HG02870 (cell line): ENCODE results near the gene CDH4.
"Not testable (repeated sequence)": the region's sequence is repeated elsewhere in the genome, so short reads cannot be mapped to it uniquely, and the experiment has no call there.

Source experiments
- ATAC-seq: cut with Tn5 transposase; IDR thresholded peaks from one replicate; pipeline ENCODE4 v1.9.1; 2021; ENCODE audit warnings: mild to moderate bottlenecking, moderate library complexity; ENCODE audit not compliant: unreplicated experiment

CDH4 gene

GRCh38 chr20:61408951-61409740 lies 157.1 kb downstream of the CDH4 start:
- ATAC-seq, result no peak

- no peak for ATAC-seq
These were observed 159.7 kb downstream of the CDH4 start for GRCh38 chr20:61411743-61412142.

- no peak for ATAC-seq
These were observed 161.7 kb downstream of the CDH4 start for GRCh38 chr20:61413752-61414151.

GRCh38 chr20:61414455-61414991 lies 162.5 kb downstream of the CDH4 start:
- no peak for ATAC-seq

- no peak for ATAC-seq
These were observed 164.5 kb downstream of the CDH4 start for GRCh38 chr20:61416546-61416945.

GRCh38 chr20:61417221-61417941 lies 165.3 kb downstream of the CDH4 start:
- ATAC-seq, result no peak

- no peak for ATAC-seq
These were observed 166.9 kb downstream of the CDH4 start for GRCh38 chr20:61419010-61419409.

- no peak for ATAC-seq
These were observed 167.4 kb downstream of the CDH4 start for GRCh38 chr20:61419501-61419900.

- ATAC-seq, result no peak
These were observed 168.0 kb downstream of the CDH4 start for GRCh38 chr20:61420056-61420455.

- no peak for ATAC-seq
These were observed 168.7 kb downstream of the CDH4 start for GRCh38 chr20:61420781-61421180.

GRCh38 chr20:61422636-61423425 lies 170.8 kb downstream of the CDH4 start:
- no peak for ATAC-seq

- no peak for ATAC-seq
These were observed 172.1 kb downstream of the CDH4 start for GRCh38 chr20:61424011-61424627.

GRCh38 chr20:61424628-61425420 lies 172.8 kb downstream of the CDH4 start:
- ATAC-seq, result no peak

GRCh38 chr20:61425541-61425991 lies 173.5 kb downstream of the CDH4 start:
- ATAC-seq, result not testable (repeated sequence)

- no peak for ATAC-seq
These were observed 174.3 kb downstream of the CDH4 start for GRCh38 chr20:61426352-61426751.

GRCh38 chr20:61429458-61430227 lies 177.6 kb downstream of the CDH4 start:
- no peak for ATAC-seq

GRCh38 chr20:61430228-61430624 lies 178.2 kb downstream of the CDH4 start:
- no peak for ATAC-seq

- no peak for ATAC-seq
These were observed 181.1 kb downstream of the CDH4 start for GRCh38 chr20:61433176-61433575.

- ATAC-seq, result no peak
These were observed 181.8 kb downstream of the CDH4 start for GRCh38 chr20:61433816-61434215.
